SU-DHL-6 (cell line): ENCODE results near the gene SNED1.

Experiments
- CTCF ChIP-seq: fragments of 200-600 bp; sonication (generic); IDR thresholded peaks from one replicate; pipeline ENCODE4 v1.5.1; 2017; ENCODE audit warnings: antibody characterized with exemption, mild to moderate bottlenecking, low read length, moderate library complexity; ENCODE audit not compliant: insufficient read depth, poor library complexity, severe bottlenecking
- EZH2phosphoT487 ChIP-seq: fragments of 200-600 bp; sonication (generic), shearing (Covaris generic); conservative IDR thresholded peaks from 2 replicates; pipeline ENCODE4 v1.6.1; 2018; ENCODE audit warnings: mild to moderate bottlenecking, antibody characterized with exemption, low read length, moderate library complexity, mixed read lengths

- TF ChIP-seq CTCF (no peak), EZH2phosphoT487 (no peak)
Observed at GRCh38 chr2:241015439-241015838, 17.0 kb downstream of the SNED1 start.
